GM21528 (cell line): Measurements from ENCODE around the gene IGFBP6.

Source experiments
- ATAC-seq: cut with Tn5 transposase; IDR thresholded peaks from one replicate; pipeline ENCODE4 v1.9.1; 2021; ENCODE audit warnings: mild to moderate bottlenecking, moderate library complexity; ENCODE audit not compliant: unreplicated experiment, low FRiP score

Gene IGFBP6

GRCh38 chr12:53113951-53114350, 16.5 kb downstream of the IGFBP6 start:
- ATAC-seq = no peak

DNA sequence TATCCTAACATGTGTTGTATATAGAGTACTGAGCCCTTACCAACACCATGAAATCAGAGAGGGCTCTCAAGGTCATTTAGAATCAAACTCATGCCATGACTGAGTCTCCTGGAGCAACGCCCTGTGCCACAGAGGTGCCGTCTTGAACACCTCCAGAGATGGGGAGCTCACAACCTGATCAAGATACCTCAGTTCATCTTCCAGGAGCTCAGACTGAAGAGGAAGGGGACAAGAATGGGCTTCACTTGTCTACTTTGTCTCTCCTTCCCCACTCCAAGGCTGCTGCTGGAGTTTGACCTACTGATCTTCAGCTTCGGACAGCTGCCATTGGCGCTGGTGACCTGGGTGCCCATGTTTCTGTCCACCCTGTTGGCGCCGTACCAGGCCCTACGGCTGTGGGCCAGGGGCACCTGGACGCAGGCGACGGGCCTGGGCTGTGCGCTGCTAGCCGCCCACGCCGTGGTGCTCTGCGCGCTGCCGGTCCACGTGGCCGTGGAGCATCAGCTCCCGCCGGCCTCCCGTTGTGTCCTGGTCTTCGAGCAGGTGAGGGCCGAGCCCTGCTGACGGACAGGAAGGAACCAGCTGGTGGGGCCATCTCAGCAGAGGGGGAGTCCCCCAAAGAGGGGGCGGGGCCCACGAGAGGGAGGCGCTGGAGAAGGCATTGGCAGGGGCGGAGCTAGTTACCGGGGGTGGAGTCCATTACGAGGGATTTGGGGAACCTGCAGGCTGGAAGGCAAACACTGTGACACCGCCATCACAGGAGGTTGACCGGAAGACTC, 17.8 kb downstream of the IGFBP6 start:
- no peak for ATAC-seq

DNA sequence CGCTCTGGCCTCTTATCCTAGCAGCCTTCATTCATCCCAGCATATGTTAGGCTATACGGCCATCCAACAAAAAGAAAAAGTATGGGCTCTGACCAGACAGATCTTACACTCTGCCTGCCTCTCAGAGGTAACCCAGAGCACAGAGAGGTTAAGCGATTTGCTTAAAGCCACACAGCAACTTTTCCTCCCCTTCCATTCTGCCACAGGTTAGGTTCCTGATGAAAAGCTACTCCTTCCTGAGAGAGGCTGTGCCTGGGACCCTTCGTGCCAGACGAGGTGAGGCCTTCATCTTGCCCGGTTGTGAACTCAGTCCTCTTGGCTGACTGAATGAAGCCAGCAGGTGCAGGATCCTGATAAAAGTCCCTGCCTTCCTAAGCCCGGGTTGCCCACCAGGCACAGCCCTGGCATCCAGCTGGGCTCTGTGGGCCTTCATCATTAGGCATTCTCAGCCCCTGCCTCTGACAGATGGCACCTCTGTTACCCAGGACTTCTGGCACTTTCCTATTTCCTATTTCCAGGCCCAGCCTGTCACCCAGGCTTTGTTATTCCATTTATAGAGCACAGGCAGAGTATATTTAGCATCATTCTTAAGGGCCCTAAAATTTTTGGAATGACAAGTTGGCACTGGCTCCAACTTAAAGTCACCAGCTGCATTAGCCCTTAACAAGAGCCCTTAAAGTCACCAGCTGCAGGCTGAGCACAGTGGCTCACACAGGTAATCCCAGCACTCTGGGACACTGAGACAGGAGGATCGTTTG, 18.6 kb downstream of the IGFBP6 start:
- no peak for ATAC-seq

DNA sequence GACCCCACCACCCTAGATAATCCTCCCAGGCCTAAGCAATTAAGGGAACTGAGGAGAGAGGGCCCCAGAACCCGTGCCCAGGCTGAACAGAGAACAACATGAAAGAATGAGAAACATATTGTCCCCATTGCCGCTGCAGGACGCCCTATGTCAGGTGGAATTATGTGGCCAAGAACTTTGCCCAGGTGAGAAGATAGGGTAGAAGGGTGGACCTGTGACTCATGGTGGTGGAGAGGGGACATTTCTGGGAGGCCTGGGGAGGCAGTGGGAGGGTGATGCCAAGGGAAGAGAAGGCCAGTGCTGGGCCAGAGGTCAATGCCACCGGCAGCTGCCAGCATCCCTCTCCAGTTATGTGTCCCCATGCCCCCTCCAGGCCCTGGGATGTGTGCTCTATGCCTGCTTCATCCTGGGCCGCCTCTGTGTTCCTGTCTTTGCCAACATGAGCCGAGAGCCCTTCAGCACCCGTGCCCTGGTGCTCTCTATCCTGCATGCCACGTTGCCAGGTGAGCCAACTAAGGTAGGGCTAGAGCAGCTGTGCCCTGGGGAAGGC, 21.4 kb downstream of the IGFBP6 start:
- ATAC-seq = no peak

DNA sequence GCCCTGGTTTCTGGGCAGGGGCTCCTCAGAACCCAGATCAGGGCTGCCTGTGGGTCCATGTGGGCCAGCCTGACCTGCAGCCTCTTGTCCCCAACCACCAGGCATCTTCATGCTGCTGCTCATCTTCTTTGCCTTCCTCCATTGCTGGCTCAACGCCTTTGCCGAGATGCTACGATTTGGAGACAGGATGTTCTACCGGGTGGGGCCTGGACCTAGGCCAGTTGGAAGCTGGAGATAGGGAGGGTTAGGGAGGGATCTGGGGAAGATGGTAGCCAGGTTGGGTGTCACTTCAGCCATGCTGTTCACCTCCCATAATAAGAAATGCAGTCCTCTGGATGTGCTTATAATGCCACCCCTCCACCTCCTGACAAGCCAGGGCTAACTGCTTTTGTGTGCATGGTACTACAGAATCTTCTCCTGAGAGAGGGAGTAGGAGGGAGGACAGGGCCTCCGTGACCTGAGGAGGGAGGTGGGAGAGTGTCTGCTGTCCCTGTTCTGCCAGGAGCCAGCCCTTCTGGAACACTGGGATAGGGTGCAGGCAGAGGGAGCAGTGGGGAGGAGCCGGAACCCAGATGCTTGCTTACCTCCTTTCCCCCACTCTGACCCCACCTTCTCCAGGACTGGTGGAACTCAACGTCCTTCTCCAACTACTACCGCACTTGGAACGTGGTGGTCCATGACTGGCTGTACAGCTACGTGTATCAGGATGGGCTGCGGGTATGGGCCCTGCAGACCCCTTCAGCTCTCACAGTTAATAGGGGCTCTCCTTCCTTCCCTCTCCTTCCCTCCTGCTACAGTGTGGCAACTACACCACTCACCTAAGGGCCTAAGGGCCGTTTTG, 23.4 kb downstream of the IGFBP6 start:
- no peak for ATAC-seq

GRCh38 chr12:53122961-53123468, 25.5 kb downstream of the IGFBP6 start:
- no peak for ATAC-seq

DNA sequence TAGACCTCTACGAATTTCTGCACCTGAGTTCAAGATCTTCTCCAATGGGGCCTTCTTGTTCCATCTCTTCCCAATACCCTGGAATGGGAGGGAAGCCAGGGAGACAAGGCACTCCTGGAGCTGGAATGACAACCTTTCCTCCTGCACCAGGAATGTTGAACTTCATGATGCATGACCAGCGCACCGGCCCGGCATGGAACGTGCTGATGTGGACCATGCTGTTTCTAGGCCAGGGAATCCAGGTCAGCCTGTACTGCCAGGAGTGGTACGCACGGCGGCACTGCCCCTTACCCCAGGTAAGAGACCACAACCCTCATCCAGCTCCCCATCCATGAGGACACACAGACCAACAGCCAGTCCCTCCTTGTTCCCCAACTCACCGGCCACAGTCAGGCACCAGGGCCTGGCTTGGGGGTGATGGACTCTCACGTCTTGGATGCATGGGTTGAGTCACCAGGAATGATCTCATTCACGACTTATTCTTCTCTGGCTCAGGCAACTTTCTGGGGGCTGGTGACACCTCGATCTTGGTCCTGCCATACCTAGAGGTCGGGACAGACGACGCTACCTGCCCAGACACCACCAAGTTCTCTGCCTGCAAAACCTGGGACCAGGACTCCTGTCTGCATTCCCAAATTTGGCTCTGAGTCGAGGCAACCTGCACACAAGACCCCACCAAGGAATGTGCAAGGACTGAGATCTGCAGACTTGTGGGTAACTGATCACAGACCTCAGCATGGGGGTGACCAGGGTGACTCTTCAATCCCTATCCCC, 26.3 kb downstream of the IGFBP6 start:
- no peak for ATAC-seq

- ATAC-seq = no peak
Observed at GRCh38 chr12:53124352-53124723, 26.9 kb downstream of the IGFBP6 start.

GRCh38 chr12:53127169-53127568, 29.7 kb downstream of the IGFBP6 start:
- no peak for ATAC-seq

- no peak for ATAC-seq
Observed at GRCh38 chr12:53128780-53129569, 31.5 kb downstream of the IGFBP6 start.

GRCh38 chr12:53131844-53132243, 34.4 kb downstream of the IGFBP6 start:
- ATAC-seq = no peak

GRCh38 chr12:53133722-53134121, 36.3 kb downstream of the IGFBP6 start:
- ATAC-seq = no peak

- no peak for ATAC-seq
Observed at GRCh38 chr12:53143355-53143754, 45.9 kb downstream of the IGFBP6 start.

- ATAC-seq = no peak
Observed at GRCh38 chr12:53145383-53146260, 48.2 kb downstream of the IGFBP6 start.

DNA sequence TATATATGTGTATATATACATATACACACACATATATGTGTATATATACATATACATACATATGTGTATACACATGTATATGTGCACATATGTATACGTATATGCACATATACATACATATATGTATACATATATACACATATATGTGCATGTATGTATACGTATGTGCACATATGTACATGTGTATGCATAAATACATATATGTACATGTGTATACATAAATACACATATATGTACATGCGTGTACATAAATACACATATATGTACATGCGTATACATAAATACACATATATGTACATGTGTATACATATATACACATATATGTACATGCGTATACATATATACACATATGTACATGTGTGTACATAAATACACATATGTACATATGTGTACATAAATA, 49.7 kb downstream of the IGFBP6 start:
- no peak for ATAC-seq

- ATAC-seq = no peak
Observed at GRCh38 chr12:53147653-53148052, 50.2 kb downstream of the IGFBP6 start.

DNA sequence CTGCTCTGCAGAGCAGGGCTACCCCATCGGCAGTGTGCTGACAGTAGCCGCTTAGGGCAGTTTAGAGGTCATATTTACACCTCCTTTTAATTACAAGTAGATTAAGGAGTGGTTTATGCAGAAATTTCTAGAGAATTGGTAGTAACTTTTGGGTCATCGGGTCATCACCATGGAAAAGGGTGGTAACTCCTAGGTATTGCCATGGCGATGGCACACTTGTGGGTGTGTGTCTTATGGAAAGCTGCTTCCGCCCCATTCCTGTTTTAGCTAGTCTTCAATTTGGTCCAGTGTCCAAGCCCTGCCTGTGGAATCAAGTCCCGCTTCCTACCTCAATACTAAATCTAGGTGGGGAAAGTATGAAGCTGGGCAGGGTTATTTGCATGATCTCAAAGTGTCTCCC, 53.6 kb downstream of the IGFBP6 start:
- ATAC-seq = no peak
